MCF 10A (cell line): ENCODE measurements around the gene PSORS1C1. TPM values are rescaled to one million over a fixed set of nuclear protein-coding genes. Genes with fewer than 3 reads are reported as not detected.

Source experiments
- BruUV-seq: library from RNA; stranded (reverse); fragments of 400-500 nt; replicated peaks from 2 replicates; lab custom pipeline; 2021; lab: Mats Ljungman, UMichigan
- CTCF ChIA-PET: fragments of 300-600 bp; sonication (Branson Sonifier 250); formaldehyde crosslinking; extraction: SDS; loops from one replicate; lab custom pipeline; 2021; ENCODE audit warnings: antibody characterized with exemption, inconsistent platforms; lab: Yijun Ruan, JAX
- POLR2A ChIA-PET: fragments of 300-600, 350-650 bp; sonication (Branson Sonifier 250); formaldehyde crosslinking; extraction: SDS; loops from one replicate; lab custom pipeline; 2020; ENCODE audit warnings: antibody characterized with exemption, inconsistent platforms; lab: Yijun Ruan, JAX
- DNase-seq: peaks from one replicate; pipeline ENCODE4 v3.0.0-alpha.2; 2018; ENCODE audit not compliant: unreplicated experiment
- H3K27ac Mint-ChIP-seq: one replicate; pipeline ENCODE4 v1.8.0; 2022; ENCODE audit warnings: mild to moderate bottlenecking, low read depth, mixed read lengths; ENCODE audit not compliant: unreplicated experiment
- H3K27me3 Mint-ChIP-seq: one replicate; pipeline ENCODE4 v1.8.0; 2022; ENCODE audit warnings: mixed read lengths; ENCODE audit not compliant: insufficient read depth, unreplicated experiment
- H3K36me3 Mint-ChIP-seq: one replicate; pipeline ENCODE4 v1.8.0; 2022; ENCODE audit warnings: mild to moderate bottlenecking, moderate library complexity, mixed read lengths; ENCODE audit not compliant: insufficient read depth, unreplicated experiment
- H3K4me1 Mint-ChIP-seq: one replicate; pipeline ENCODE4 v1.8.0; 2022; ENCODE audit warnings: mixed read lengths; ENCODE audit not compliant: insufficient read depth, unreplicated experiment
- H3K4me3 Mint-ChIP-seq: one replicate; pipeline ENCODE4 v1.8.0; 2022; ENCODE audit warnings: mild to moderate bottlenecking, moderate library complexity, mixed read lengths; ENCODE audit not compliant: unreplicated experiment
- H3K9me3 Mint-ChIP-seq: one replicate; pipeline ENCODE4 v1.8.0; 2022; ENCODE audit warnings: mixed read lengths; ENCODE audit not compliant: unreplicated experiment
- intact Hi-C: fragments of 100-400 bp; cut with micrococcal nuclease; formaldehyde crosslinking; loops from 2 replicates; pipeline ENCODE4 v1.14.1; 2022
- total RNA-seq: library from RNA; stranded (reverse); gene quantifications from 2 replicates; pipeline ENCODE4 v1.2.3, GENCODE V29; 2022
- TF ChIP-seq, protein P1 (sequence below): fragments of 200-600 bp; IDR thresholded peaks from one replicate; pipeline ENCODE4 v1.8.0; 2022; ENCODE audit warnings: antibody characterized with exemption, mild to moderate bottlenecking; ENCODE audit not compliant: unreplicated experiment

Gene PSORS1C1
- total RNA-seq, 1 experiment from 2014 or later = 7.7 TPM

DNA sequence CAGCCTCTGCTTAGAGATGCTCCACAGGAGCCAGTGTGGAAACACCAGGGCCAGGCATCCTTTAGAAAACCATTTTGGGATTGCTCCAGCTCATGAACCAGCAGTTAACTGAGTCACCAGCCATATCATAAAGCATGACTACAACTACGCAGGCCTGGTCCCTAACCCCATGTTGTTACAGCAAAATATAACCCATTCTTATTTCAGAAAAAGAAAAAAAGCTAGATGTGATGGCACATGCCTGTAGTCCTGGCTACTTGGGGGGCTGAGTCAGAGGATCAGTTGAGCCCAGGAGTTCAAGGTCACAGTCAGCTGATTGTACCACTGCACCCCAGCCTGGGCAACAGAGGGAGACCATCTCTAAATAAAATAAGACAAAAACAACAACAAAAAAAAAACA, 39.1 kb upstream of the PSORS1C1 start:
- ChIA-PET POLR2A (interaction anchor here (0.6 to 0.7 kb wide), 2 partner anchors 18 to 197 kb away, joined by 3 read pairs; no protein-coding TSS in a partner anchor), CTCF (interaction anchor here (0.6 to 21.4 kb wide), 5 partner anchors 154 to 386 kb away, joined by 3 to 749 read pairs (median 3); partner anchors contain the start of genes GTF2H4, SFTA2 and VARS2)
- H3K4me1 Mint-ChIP-seq = peaks cover 5% of the 10 kb centered on the region
- H3K36me3 Mint-ChIP-seq = no peaks in the 10 kb centered on the region
- intact Hi-C loops = no loop called here
- H3K27ac Mint-ChIP-seq = no peak overlapping the region
- TF ChIP-seq, protein P1, sequence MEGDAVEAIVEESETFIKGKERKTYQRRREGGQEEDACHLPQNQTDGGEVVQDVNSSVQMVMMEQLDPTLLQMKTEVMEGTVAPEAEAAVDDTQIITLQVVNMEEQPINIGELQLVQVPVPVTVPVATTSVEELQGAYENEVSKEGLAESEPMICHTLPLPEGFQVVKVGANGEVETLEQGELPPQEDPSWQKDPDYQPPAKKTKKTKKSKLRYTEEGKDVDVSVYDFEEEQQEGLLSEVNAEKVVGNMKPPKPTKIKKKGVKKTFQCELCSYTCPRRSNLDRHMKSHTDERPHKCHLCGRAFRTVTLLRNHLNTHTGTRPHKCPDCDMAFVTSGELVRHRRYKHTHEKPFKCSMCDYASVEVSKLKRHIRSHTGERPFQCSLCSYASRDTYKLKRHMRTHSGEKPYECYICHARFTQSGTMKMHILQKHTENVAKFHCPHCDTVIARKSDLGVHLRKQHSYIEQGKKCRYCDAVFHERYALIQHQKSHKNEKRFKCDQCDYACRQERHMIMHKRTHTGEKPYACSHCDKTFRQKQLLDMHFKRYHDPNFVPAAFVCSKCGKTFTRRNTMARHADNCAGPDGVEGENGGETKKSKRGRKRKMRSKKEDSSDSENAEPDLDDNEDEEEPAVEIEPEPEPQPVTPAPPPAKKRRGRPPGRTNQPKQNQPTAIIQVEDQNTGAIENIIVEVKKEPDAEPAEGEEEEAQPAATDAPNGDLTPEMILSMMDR = no peak
- no peaks in the 10 kb centered on the region for H3K27me3 Mint-ChIP-seq
- no peak for DNase-seq
- H3K9me3 Mint-ChIP-seq = no peaks in the 10 kb centered on the region
- no TSS peak for BruUV-seq
- no peak overlapping the region for H3K4me3 Mint-ChIP-seq

DNA sequence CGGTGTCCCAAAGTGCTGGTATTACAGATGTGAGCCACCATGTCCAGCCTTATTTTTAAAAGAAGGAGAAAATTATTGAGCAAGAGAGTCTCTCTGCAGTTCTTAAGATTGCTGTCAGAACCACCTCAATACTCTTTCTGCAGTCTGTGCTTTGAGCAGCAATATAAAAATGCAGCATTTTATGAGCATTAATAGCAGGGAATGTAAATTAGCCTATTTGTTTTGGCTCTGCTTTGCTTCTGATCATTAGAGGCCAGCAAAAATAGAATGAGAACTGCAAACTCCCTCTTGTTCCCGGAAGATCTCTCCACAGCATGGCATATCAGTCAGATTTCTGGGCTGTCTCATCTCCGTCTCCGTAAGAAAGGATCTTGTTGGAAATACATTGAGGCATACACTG, 38.0 kb upstream of the PSORS1C1 start:
- no peaks in the 10 kb centered on the region for H3K27me3 Mint-ChIP-seq
- DNase-seq = no peak
- CTCF ChIA-PET = interaction anchor here (1.2 to 21.4 kb wide), 2 partner anchors 155 to 192 kb away, joined by 3 to 749 read pairs; partner anchors contain the start of genes DDR1, SFTA2 and VARS2
- TF ChIP-seq, protein P1 = no peak
- POLR2A ChIA-PET = no interaction called here
- no peak overlapping the region for H3K4me3 Mint-ChIP-seq
- H3K36me3 Mint-ChIP-seq = no peaks in the 10 kb centered on the region
- intact Hi-C loops = no loop called here
- no peaks in the 10 kb centered on the region for H3K9me3 Mint-ChIP-seq
- BruUV-seq = no TSS peak
- peaks cover 5% of the 10 kb centered on the region for H3K4me1 Mint-ChIP-seq
- H3K27ac Mint-ChIP-seq = no peak overlapping the region

DNA sequence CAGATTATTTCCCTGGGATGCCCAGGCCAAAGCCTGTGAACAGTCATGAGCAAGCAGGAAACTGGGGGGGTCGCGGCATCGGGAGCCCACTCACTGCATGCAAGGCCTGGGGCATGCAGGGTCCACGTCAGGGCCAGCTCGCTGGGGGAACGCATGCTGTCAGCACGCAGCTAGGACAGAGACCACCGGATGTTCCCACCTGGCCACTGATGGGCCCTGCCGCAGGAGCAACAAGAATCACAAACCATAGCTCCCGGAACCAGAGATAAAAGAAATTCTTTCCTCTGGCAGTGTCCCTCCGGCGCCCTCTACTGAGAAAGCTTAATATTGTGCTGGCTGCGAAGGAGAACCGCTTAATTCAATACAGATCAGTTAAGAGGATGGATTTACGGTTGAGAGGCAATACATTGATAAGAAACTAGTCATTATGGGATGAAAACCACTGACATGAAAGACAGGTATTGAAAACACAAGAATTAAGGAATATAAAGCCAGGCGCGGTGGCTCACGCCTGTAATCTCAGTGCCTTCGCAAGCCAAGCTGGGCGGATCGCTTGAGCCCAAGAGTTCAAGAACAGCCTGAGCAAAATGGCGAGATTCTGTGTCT, 34.8 kb upstream of the PSORS1C1 start:
- no peaks in the 10 kb centered on the region for H3K36me3 Mint-ChIP-seq
- ChIA-PET POLR2A (interaction anchor here (0.7 to 5.1 kb wide), 15 partner anchors 10 to 509 kb away, joined by 3 to 34 read pairs (median 3); partner anchors contain the start of genes DDR1, GTF2H4, PSORS1C1 and VARS2), CTCF (interaction anchor here (0.5 to 21.4 kb wide), 37 partner anchors 7 to 527 kb away, joined by 3 to 749 read pairs (median 5); partner anchors contain the start of genes C6orf15, CDSN, DDR1 and GTF2H4)
- H3K4me3 Mint-ChIP-seq = no peak overlapping the region
- intact Hi-C loops = loop anchor here (10.0 kb wide), 1 partner anchor 525 kb away; the partner anchor contains the start of genes GNL1 and PRR3
- H3K9me3 Mint-ChIP-seq = no peaks in the 10 kb centered on the region
- no peaks in the 10 kb centered on the region for H3K27me3 Mint-ChIP-seq
- DNase-seq = peak; percentile 69
- TF ChIP-seq, protein P1 = peak; percentile 62
- H3K4me1 Mint-ChIP-seq = peaks cover 16% of the 10 kb centered on the region
- no peak overlapping the region for H3K27ac Mint-ChIP-seq
- BruUV-seq = no TSS peak

- H3K27ac Mint-ChIP-seq = peak overlapping the region; percentile 57
- no peaks in the 10 kb centered on the region for H3K27me3 Mint-ChIP-seq
- TF ChIP-seq, protein P1 = no peak
- H3K4me3 Mint-ChIP-seq = no peak overlapping the region
- H3K9me3 Mint-ChIP-seq = no peaks in the 10 kb centered on the region
- peaks cover 21% of the 10 kb centered on the region for H3K4me1 Mint-ChIP-seq
- DNase-seq = peak; percentile 49
- H3K36me3 Mint-ChIP-seq = no peaks in the 10 kb centered on the region
- POLR2A ChIA-PET = interaction anchor here (0.6 to 5.1 kb wide), 13 partner anchors 9 to 471 kb away, joined by 3 to 30 read pairs (median 3); partner anchors contain the start of genes GTF2H4, IER3, PSORS1C1 and VARS2
- BruUV-seq = no TSS peak
- CTCF ChIA-PET = interaction anchor here (0.6 to 21.4 kb wide), 8 partner anchors 12 to 300 kb away, joined by 3 to 749 read pairs (median 4); partner anchors contain the start of genes C6orf15, PSORS1C1, SFTA2 and VARS2
- intact Hi-C loops = loop anchor here (10.0 kb wide), 1 partner anchor 527 kb away; the partner anchor contains the start of genes GNL1 and PRR3
Observed at GRCh38 chr6:31081872-31082271, 32.7 kb upstream of the PSORS1C1 start.
